Myocyte (in vitro differentiated cells): ENCODE measurements around the gene VAV2. TPM values are rescaled to one million over a fixed set of nuclear protein-coding genes. Genes with fewer than 3 reads are reported as not detected.
A peak's percentile ranks its signal among the peaks of the same experiment; 100 is the strongest.

Source experiments
- DNase-seq: peaks from one replicate; pipeline ENCODE4 v3.0.0-alpha.2; 2012; ENCODE audit warnings: low read depth
- total RNA-seq: library from RNA; depleted of rRNA; stranded (reverse); fragments of >200 nt; gene quantifications from 2 replicates; pipeline ENCODE4 v1.2.3, GENCODE V29; 2014

Gene VAV2
- total RNA-seq, 1 donor from 2014 or later = 10.4 TPM

- peak; percentile 73 for DNase-seq
These were observed 35.5 kb downstream of the VAV2 start for GRCh38 chr9:133956520-133957076.

DNA sequence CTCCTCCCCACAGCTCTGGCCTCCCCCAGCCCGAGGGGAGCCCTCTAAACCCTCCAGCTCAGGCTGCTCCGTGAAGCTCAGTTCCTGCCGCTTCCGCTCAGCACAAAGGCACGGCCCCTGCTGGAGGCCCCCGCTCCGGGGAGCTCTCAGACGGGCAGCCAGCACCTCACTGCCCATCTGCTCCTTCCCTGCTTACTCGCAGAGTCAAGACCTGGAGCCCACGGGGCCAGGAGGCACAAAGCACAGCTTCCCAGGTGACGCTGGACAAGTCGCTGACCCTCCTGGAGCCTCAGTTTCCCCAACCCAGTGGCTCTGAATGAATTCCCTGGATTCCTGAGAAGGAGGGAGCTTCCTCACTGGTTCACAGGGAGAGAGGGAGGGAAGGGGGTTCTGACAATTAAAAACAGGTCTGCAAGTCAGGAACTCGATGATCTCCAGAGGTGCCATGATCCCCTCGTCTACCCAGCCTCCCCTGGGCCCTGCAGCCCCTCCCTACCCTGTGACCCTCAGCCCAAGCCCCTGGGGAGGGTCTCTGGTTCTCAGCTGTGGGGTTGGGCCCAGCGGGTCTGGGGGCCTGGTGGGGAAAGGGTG lies 36.2 kb downstream of the VAV2 start:
- DNase-seq = no peak

DNA sequence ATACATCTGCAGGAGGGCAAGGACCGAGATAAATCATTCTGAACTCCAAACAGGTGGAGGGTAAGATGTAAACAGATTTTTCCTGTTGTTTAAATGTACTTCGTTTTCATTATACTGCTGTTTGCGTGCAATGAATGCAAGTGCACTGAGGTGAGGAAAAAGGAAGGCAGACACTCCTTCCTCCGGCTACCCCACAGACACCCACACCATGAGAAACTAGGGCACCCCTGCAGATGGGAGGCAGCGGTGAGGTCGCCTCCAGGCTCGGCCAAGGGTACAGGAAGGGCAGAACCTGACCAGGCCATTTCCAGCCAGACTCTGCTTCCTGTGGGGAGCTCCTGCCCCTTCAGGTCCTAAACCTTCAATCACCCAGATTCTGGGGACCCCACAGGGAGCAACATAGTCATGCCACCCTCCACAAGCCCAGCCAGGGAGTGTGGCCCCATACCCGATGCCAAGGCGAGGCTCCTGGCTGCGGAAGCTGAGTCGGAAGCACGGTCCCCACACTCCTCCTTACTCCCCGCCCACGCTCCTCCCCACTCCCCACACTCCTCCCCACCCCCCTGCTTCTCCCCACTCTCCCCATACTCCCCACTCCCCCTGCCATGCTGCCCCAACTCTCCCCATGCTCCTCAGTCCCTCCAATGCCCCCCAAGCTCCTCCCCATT lies 37.1 kb downstream of the VAV2 start:
- DNase-seq = no peak

DNA sequence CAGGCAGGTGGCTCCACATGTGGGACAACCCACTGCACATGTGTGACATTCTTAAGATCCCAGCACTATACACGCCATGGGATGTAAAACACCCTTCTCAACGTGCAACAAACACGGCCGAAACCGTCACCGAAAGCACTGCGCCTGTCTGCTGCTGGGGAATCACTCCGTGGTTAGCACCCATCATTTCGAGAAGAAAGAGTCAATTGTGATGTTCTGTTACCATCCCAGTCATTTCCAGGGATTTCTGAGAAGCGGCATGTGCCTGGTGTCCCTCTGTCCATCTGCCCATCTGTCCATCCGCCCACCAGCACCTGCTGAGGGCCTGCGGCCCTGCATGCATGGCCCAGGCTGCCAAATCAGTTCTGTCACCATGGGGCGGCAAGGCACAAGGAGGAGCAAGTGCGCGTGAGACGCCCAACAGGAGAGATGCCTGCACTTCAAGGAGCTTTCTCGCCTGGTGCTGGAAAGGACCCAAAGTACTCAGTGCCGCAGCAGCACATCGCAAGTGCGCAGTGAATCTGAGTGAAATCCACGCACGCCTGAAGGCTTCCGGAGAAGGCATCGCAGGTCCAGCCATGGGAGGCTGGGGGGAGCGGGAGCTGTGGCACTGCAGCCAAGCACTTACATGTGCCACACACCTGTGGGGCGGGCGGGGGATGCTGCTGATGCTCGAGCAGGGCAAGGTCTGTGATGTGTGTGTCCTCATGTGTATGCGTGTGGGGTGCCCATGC lies 38.0 kb downstream of the VAV2 start:
- no peak for DNase-seq

- no peak for DNase-seq
These were observed 38.5 kb downstream of the VAV2 start for GRCh38 chr9:133953621-133953975.

DNA sequence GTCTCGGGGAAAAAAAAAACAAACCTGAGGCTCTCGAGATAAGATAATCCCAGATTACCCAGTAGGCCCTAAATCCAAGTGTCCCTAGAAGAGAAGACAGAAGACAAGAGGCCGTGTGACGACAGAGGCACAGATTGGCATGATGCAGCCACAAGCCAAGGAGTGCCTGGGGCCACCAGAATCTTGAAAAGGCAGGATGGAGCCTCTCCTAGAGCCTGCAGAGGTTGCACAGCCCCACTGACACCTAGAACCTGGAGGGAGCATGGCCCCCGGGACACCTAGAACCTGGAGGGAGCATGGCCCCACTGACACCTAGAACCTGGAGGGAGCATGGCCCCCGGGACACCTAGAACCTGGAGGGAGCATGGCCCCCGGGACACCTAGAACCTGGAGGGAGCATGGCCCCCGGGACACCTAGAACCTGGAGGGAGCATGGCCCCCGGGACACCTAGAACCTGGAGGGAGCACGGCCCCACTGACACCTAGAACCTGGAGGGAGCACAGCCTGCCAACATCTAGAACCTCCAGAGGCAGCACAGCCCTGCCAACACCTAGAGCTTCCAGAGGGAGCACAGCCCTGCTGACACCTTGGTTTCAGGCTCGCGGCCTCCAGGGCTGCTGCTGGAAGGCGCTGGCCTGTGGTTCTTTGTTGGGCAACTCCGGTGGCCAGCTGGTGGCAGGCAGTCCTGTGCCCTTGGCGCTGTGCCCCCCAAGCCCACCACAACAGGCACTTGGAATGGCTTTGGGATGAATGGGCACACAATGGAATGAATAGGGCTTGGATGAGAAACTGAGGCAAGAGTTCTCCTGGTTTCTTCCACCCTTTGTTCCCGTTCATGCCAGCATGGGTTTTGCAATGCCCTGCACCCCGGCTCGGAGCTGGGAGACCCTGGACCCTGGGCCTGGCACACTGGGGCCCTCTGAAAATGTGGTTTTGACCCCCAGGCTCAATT lies 39.2 kb downstream of the VAV2 start:
- no peak for DNase-seq

GRCh38 chr9:133951265-133951664 lies 40.9 kb downstream of the VAV2 start:
- DNase-seq = no peak

GRCh38 chr9:133950629-133951111 lies 41.5 kb downstream of the VAV2 start:
- no peak for DNase-seq

- no peak for DNase-seq
These were observed 41.9 kb downstream of the VAV2 start for GRCh38 chr9:133950192-133950591.

GRCh38 chr9:133949486-133950061 lies 42.5 kb downstream of the VAV2 start:
- DNase-seq = no peak

DNA sequence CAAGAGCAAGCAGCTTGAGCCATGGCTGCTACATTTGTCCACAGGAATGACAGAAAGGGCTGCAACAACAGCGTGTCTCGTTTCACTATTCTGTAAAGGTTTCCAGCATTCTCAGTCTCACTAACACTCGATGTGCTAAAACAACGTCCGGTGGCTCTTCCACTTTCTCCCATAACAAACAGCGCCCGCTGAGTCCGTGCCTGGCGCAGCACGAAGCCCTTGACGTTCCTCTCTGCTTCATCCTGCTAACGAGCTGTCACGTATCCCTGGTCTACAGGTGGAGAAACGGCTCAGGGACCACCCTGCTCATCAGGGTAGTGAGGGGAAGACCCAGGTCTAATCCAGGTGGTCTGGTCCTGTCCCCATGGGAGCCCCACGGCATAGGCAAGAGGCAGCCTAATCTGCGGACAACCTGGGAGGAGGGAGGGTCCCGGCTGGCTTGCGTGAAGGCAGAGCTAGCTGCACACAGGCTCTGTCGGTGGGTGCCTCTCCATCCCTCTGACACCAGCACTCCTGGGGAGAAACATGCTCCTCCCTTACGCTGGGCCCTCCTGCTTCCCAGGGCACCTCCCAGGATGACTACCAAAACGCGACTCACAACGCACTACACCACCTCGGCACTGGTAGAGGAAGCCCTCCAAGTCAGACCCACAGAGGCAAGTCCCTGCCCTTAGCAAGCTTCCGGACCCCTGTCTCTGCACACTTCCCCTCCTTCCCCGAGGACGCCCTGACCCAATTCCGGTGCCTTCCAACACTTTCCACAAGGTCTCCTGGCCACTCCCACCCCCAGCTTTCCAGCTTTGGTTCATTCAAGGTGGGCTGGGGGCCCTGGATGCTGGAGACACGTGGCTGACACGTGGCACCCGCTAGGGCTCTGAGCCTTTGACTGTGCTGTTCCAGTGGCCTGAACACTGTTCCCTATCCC lies 43.3 kb downstream of the VAV2 start:
- DNase-seq = no peak

GRCh38 chr9:133948131-133948530 lies 44.0 kb downstream of the VAV2 start:
- DNase-seq = no peak

DNA sequence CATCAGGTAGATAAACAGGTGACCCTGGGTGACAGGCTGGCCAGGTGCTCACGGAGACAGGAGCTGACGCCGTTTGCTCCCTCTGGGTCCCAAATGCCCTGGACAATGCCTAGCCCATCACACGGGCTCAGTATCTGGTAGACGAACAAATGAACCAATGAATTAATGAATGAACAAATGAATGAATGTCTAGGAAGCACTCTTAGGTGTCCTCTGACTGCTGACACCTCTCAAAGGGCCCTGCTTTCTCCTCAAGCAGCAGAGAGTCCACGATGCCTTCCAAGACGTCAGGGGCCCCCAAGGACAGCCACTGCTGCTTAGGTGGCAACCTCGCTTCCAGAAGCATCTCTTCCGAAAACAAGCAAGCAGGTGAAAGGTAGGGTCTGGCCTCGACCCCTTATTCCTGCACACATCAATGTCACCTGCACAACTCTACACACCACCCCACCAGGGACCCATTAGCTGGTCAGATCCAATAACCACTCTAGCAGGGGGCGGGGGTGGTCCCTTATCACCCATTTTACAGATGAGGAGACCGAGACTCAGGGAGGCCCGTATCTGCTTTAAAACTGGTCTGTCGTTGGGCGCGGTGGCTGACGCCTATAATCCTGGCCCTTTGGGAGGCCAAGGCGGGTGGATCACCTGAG lies 45.2 kb downstream of the VAV2 start:
- DNase-seq = no peak

GRCh38 chr9:133945977-133946753 lies 46.0 kb downstream of the VAV2 start:
- DNase-seq = no peak

GRCh38 chr9:133945314-133945975 lies 46.7 kb downstream of the VAV2 start:
- no peak for DNase-seq

DNA sequence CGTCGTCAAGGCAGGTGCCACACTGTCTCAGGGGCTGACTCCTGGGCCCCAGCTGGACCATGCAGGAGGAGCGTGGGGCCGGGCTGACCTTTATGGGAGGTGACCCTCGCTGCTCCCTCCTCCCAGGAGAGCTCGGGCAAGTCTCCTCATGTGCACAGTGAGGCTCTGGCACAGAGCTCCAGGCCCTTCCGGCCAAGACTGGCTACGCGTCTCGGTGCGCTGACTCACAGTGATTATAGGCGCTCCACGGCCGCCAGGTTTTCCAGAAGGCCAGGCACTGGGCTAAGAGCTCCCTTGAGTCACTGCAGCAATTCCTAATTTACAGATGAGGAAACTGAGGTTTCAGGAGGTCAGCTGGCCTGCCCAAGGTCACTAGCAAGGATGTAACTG lies 47.4 kb downstream of the VAV2 start:
- no peak for DNase-seq
